HG03025 (cell line): ENCODE data around the gene TUBG2.
A peak's percentile ranks its signal among the peaks of the same experiment; 100 is the strongest.
"Not testable (repeated sequence)": the region's sequence is repeated elsewhere in the genome, so short reads cannot be mapped to it uniquely, and the experiment has no call there.

Experiments used
- ATAC-seq: cut with Tn5 transposase; IDR thresholded peaks from one replicate; pipeline ENCODE4 v1.9.1; 2021; ENCODE audit warnings: mild to moderate bottlenecking, moderate library complexity; ENCODE audit not compliant: unreplicated experiment, low FRiP score

The TUBG2 gene

DNA sequence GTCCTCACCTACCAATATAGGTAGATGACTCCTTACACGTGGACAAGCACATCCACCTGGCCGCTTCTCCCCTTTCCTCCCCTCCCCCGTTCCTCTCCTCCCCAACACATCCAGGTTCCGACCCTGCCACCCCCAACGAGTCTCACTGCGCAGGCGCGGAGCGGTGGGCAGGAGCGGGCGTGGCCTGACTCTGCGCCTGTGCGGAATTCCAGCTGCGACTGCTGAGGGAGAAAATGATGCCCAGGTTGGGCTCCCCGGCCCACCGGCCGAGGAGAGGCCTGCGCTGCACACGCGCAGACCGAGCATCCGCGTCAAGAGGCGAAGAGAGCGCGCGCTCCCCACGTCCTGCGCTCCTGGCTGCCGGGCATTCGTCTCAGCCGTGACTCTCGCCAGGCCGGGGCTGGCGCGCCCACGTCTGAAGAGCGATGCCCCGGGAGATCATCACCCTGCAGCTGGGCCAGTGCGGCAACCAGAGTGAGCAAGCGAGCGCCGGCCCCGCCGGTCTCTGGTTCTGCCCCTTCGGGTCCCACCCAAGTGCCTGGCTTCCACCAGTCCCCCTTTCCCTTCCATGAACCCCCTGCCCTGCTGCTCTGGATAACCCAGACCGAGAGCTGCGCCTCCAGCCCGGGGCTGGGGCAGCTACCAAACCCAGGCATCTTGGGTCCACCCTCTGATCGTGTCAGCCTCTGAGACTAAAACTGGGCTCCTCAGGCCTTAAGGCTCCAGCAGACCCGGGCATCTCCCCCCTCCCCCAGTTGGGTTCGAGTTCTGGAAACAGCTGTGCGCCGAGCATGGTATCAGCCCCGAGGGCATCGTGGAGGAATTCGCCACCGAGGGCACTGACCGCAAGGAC, at the start of gene TUBG2:
TSS of gene TUBG2 (plus strand) at position 206 of the 853 bp plus-strand sequence. CDS start at position 426, 220 bp downstream.
- no peak for ATAC-seq

DNA sequence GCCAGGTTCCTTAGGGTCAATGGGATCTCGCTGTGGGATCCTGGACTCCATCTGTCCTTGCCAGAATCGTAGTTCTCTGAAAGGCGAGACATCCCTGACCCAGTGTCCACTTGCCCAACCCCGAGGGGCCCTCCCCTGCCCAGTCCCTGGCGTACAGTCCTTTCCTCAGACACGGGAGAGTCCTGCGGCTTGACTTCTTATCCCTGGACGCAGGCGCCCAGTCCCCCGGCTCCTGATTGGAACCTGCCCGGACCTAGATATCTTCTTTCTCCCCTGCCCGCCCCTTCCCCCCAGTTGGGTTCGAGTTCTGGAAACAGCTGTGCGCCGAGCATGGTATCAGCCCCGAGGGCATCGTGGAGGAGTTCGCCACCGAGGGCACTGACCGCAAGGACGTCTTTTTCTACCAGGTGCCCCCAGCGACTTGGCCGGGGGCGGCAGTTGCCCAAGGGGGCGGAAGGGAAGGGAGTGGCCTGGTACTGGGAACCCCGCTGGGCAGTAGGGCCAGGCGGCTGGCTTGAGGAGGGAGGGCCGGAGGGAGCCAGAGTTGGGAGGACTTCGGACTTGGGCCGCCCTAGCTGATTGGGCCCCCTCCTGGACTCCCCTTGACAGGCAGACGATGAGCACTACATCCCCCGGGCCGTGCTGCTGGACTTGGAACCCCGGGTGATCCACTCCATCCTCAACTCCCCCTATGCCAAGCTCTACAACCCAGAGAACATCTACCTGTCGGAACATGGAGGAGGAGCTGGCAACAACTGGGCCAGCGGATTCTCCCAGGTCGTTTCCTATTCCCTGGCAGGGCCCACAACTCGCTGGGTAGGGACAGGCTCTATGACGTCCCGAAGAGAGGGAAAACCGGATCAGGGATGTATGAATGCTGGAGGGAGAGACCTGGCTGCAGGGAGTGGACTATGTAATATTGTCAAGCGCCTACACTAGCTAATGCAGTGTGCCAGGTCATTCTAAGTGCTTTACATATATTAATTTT, 49.0 kb upstream of the TUBG2 start:
- peak; percentile 6 for ATAC-seq

DNA sequence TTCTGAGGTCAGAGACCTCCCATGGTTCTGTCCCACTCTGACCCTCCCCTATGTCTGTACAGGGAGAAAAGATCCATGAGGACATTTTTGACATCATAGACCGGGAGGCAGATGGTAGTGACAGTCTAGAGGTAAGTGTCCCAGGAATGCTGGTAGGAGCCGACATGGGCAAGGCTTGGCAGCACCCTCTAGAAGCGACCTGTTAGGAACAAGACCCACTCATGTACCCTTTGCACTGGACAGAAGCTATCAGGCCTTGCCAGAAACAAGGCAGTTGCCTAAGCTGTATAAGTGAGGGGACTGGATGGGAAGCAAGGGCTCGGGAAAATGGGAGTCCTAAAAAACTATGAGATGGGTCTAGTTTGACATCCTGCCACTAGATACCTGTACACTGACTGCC, 47.1 kb upstream of the TUBG2 start:
- ATAC-seq = no peak

DNA sequence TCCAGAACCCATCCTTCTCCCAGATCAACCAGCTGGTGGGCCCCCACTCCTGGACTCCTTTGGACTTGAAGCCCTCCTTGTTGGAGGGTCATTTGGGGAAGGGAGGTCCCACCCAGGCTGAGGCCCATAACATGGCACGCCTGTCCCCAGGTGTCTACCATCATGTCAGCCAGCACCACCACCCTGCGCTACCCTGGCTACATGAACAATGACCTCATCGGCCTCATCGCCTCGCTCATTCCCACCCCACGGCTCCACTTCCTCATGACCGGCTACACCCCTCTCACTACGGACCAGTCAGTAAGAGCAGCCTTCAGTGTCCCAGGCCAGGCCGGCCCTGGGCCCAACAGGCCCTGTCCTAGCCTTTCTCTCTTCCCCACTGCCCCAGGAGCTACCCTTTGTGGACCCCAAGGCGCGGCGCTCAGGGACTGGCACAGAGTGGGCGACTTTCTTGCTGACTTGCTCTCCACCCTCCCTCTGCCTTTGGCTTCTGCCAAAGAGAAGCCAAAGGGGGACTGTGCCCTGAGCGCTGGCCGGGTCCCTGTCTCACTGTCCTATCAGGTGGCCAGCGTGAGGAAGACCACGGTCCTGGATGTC, 45.3 kb upstream of the TUBG2 start:
- no peak for ATAC-seq

DNA sequence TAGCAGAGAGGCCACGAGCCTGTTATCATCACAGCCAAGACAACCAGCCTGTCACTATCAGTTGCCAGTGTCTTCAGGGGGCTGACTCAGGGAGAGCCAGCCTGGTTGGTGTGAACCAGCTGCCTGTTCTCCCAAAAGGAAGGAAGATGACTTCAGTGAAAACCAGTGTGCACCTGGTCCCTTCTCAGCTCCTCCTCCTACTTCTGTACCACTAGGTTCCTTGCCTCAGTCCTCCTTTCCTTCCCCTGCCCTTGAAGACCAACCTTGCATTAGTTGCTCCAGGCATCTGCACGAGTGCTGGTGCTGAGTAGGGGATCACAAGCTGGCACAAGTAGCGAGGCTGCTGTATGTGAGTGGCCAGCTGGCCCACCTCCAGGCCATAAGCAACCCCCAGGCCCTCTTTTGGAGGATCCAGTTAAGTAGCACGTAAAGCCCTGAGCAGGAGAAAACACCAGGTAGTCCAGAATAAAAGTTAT, 41.1 kb upstream of the TUBG2 start:
- peak; percentile 11 for ATAC-seq

DNA sequence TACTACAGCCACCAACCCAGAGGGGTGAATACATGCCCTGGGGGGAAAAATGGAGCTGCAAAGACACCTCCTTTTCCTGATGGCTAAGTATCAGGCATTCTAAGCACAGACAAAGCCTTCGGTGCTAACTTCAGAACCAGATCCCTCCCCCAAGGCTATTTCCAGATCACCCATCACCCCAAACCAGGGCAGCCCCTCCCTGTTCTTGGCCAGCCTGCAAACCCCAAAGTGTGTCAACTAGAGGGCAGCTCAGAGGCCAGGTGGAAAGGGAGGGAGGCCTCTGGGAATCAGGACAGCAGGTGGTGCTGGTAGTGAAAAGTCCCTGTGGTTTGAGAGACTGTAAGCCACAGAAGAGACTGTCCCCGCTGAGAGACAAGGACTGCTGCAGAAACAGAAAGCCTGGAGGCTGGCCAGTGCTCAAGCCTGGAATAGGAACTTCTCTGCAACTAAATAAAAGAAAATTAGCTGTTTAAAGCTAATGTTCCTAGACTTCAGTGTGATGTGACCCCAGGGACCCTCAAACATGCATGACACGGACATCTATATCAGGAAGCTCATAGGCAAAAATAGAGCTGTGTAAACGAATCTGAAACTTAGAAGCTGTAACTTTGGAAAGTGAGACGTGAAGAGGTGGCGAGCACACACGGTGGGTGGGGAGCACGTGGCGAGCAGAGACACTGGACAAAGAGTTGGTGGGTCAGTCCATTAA, 40.5 kb upstream of the TUBG2 start:
- ATAC-seq = peak; percentile 71

DNA sequence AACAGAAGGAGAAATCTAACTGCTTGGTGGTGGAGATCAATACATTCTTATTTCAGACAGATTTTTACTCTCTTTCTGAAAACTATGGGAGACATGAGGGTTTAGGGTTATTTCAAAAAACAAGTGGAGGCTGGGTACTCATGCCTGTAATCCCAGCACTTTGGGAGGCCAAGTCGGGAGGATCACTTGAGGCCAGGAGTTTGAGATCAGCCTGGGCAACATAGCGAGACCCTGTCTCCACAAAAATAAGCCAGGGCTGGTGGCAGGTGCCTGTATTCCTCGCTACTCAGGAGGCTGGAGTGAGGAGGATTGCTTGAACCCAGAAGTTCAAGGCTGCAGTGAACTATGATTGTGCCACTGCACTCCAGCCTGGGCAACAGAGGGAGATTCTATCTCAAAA, 37.1 kb upstream of the TUBG2 start:
- not testable (repeated sequence) for ATAC-seq

DNA sequence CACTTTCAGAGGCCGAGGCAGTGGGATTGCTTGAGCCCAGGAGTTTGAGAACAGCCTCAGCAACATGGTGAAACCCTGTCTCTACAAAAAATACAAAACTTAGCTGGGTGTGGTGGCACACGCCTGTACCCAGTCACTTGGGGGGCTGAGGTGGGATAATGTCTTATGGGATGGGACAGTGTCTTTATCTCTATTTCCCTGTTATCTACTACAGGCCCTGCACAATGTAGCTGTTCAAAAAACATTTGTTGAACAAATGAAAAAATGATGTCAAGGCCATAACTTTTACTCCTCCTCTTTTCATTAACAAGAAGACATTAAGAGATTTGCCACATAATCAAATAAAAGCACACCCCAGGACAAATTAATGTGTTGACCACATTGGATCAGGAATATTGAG, 35.8 kb upstream of the TUBG2 start:
- ATAC-seq = no peak

DNA sequence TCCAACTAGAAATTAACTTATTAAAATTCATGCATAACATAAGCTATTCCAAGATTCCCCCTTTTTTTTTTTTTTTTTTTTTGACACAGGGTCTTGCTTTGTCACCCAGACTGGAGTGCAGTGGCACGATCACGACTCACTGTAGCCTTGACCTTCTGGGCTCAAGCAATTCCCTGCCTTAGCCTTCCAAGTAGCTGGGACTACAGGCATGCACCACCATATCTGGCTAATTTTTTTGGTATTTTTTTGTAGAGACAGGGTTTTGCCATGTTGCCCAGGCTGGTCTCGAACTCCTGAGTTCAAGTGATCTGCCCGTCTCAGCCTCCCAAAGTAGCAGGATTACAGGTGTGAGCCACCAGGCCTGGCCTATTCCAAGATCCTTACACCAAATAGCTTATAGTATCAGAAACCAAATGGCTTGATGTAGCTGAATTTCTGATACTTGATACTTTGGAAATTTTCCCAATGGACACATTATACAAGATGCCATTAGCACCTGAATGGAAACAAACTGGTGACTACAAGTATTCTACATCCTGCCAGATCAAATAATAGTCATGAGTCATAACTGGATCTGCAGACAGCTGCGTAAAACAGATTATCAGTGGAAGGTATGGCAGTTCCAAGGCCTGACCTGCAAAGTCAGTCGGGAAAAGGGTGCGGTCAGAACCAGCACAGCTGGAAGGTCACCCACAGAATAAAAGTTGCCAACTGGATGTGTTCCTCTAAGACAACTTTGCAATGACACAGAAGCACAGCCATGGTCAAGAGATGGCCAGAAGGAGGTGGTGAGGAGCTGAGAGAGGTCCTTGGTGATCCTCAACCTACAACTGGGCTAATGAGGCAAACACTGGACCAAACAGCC, 35.1 kb upstream of the TUBG2 start:
- no peak for ATAC-seq

DNA sequence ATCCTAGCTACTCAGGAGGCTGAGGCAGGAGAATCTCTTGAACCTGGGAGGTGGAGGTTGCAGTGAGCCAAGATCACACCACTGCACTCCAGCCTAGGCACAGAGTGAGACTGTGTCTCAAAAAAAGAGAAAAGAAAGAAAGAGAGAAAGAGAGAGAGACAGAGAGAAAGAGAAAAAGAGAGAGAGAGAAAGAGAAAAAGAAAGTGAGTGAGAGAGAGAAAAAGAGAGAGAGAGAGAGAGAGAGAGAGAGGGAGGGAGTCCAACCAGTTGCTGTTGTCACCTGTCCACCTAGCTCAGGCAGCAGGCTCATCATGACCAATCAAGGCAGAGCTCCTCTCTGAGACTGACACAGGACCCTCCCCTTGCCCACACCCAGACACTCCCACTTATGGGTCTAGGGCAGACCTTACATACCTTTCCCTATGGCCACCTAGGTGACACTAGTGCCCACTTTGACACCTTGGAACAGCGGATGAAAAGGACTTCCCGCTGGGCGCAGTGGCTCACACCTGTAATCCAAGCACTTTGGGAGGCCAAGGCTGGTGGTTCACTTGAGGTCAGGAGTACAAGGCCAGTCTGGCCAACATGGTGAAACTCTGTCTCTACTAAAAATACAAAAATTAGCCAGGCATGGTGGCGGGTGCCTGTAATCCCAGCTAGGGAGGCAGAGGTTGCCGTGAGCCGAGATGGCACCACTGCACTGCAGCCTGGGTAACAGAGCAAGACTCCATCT, 31.9 kb upstream of the TUBG2 start:
- ATAC-seq = not testable (repeated sequence)

DNA sequence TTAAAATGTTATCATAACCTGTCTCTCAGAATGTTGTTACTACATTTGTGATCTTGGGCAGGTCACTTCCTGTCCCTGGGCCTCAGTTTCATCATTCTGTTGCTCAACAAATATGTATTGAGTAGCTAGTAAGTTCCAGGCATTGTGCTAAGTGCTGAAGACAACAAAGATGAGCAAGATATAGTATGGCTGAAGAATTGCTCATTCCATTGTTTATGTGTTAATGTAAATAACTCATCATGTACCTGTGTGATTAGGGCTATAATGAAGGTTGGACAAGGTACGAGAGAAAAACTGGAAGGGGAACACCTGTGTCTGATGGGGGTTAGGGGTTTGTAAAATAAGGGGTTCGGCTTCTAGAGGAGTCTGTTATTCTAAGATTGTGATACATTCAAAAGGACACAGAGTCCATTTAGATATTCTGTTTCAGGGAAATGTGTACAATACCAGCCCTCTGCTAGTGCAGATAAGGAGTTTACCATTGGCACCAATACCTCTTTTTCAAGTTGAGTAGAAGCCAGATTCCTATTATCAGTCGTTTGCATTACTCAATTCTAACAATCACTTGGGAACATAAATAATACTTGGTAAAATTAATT, 29.6 kb upstream of the TUBG2 start:
- ATAC-seq = no peak

DNA sequence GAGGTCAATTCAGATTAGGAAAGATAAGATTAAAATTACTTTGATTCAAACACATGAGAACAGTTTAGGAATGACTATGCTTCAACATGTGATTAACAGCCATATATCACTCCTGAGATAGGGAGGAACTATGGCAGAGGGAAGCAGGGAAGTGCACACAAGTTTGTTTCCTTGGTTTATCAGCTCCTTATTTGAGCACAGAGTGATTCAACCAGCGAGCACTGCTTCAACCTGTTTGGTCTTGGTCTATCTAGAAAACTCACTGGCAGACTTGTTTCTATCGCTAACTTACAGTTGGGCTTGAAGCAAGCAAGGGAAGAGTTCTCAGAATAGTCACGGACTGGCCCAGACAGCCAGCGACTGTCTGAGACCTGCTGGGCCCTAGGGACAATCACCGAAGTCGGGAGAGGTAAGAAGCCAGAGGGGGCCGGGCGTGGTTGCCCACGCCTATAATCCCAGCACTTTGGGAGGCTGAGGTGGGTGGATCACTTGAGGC, 26.1 kb upstream of the TUBG2 start:
- ATAC-seq = no peak

DNA sequence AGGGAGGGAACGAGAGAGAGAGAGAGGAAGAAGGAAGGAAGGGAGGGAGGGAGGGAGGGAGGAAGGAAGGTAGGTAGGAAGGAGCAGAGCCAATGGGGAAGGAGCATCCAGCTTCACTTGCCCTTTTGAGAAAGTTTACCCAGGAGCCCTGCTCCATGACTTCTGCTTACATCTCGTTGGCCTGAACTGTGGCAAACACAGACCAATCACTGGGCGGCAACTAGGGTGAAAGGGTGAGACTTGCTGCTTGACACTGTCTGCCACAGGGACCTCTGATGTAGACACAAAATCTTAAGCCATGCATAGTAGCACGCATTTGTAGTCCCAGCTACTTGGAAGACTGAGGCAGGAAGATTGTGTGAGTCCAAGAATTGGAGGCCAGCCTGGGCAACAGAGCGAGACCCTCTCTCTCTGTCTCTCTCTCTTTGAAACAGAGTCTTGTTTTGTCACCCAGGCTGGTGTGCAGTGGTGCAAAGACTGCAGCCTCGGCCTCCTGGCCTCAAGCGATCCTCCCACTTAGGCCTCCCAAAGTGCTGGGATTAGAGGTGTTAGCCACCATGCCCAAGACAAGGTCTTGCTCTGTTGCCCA, 19.5 kb upstream of the TUBG2 start:
- no peak for ATAC-seq

DNA sequence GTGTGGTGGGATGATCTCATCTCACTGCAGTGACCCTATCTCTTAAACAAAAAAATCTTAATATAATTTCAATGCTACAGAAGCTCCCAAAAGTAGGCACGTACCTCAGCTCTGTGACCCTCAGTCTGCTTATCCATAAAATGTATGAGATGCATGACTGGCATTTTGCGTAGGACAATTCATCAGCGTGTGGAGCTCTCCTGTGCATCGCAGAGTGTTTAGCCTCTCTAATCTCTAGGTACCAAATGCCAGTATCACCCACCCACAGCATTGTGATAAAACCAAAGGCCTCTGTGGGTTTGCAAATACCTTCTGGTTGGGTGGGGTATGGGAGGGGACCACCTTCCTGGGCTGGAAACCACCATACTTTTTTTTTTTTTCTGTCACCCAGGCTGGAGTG, 19.0 kb upstream of the TUBG2 start:
- ATAC-seq = no peak

DNA sequence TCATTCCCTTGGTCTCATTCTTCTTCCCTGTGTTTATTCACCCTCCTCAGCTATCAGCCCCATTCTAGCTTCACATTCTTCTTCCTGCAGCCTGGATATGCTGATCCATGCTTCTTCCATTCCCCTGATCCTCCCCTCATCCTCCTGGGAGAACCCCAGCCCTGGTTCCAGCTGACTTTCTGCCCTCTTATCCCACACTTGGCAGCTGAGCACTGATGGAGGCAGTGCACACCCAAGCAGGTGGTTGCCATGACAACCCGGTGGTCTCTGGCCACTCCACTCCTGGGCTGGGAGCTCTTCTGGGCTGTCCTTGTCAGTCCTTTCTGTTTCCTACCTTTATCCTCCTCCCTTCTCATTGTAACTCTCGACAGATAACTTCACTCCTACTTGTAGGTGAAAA, 16.7 kb upstream of the TUBG2 start:
- ATAC-seq = no peak

DNA sequence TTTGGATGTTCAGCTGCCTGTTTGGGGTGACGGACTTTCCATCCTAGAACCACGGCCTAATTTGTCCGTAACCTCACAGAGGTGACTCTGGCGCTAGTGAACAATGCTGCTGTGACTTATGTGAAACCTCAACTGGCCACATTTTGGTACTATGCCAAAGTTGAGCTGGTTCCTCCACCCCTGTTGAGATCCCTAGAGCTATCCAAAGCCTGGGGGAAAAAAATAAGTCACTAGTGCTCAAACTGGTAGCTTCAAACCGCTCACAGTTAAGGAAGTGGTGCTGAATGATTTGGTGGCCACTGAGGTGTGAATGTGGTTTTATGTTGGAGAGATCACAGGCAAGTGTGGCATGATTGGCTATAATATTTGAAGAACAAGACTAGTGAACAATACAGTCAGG, 11.3 kb upstream of the TUBG2 start:
- no peak for ATAC-seq

DNA sequence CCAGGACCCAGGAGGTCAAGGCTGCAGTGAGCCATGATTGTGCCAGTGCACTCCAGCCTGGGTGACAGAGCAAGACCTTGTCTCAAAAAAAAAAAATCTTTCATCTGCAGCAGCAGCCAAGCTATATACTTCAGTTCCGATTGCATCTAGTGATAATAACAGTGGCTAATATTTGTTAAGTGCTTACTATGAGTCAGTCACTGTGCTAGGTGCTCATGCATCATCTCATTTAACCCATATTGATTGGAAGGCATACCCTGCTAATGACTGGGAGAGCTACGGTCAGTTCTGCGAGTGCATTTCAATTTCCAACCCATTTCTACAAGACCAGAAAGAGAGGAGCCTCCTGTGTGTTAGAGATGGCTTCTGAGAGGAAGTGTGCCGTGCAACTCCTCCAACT, 7.7 kb upstream of the TUBG2 start:
- no peak for ATAC-seq
